K562 (cell line): ENCODE data around the gene SPTLC2.

Source experiments
- BHLHE40 ChIP-seq: IDR thresholded peaks from 2 replicates; pipeline ENCODE4 v1.6.1; 2011; ENCODE audit warnings: low read length, improper control_type of control experiment
- HMGN3 ChIP-seq: IDR thresholded peaks from 2 replicates; pipeline ENCODE4 v1.6.1; 2011; ENCODE audit warnings: borderline replicate concordance, low read depth, mild to moderate bottlenecking, mixed read lengths, low read length; ENCODE audit not compliant: insufficient read length; ENCODE audit errors: extremely low read depth
- JUNB ChIP-seq: fragments of 450-650 bp; formaldehyde crosslinking; conservative IDR thresholded peaks from 2 replicates; pipeline ENCODE4 v1.4.0; 2020; ENCODE audit warnings: mild to moderate bottlenecking
- MTF1 ChIP-seq: fragments of 250-450 bp; sonication (Bioruptor Pico); IDR thresholded peaks from 2 replicates; pipeline ENCODE4 v1.9.0; 2021; ENCODE audit warnings: moderate library complexity, mild to moderate bottlenecking, inconsistent platforms, borderline replicate concordance
- MYC ChIP-seq, 2 experiments: fragments of 250-450 bp in 1 of 2; sonication (Bioruptor Pico) in 1 of 2; IDR thresholded peaks; 2 replicates each; pipeline versions ENCODE4 v1.5.1 to v1.6.1; 2012 to 2021; ENCODE audit warnings: low read depth in 2 of 2, borderline replicate concordance in 1 of 2, improper control_type of control experiment in 1 of 2, low read length in 1 of 2, mild to moderate bottlenecking in 1 of 2, moderate library complexity in 1 of 2
- PURB ChIP-seq: sonication (generic); formaldehyde crosslinking; IDR thresholded peaks from 2 replicates; pipeline ENCODE4 v1.9.0; 2021; ENCODE audit warnings: low read depth, mild to moderate bottlenecking, missing genetic modification reagents
- SMARCB1 ChIP-seq: IDR thresholded peaks from 2 replicates; pipeline ENCODE4 v1.6.1; 2011; ENCODE audit warnings: improper control_type of control experiment, low read depth; ENCODE audit not compliant: insufficient read length
- SMC3 ChIP-seq: conservative IDR thresholded peaks from 2 replicates; pipeline ENCODE4 v1.6.1; 2011; ENCODE audit warnings: low read depth, low read length, improper control_type of control experiment; ENCODE audit not compliant: insufficient read depth
- ZNF274 ChIP-seq: IDR thresholded peaks from 2 replicates; pipeline ENCODE4 v1.6.1; 2011; ENCODE audit warnings: low read depth, mild to moderate bottlenecking, low read length, moderate library complexity, borderline replicate concordance
- ZNF778 ChIP-seq: fragments of 450-650 bp; formaldehyde crosslinking; IDR thresholded peaks from 2 replicates; pipeline ENCODE4 v1.4.0; 2020; ENCODE audit warnings: mild to moderate bottlenecking, moderate library complexity
- TF ChIP-seq, protein P1 (sequence below): fragments of 450-650 bp; IDR thresholded peaks from 2 replicates; pipeline ENCODE4 v1.6.1; 2017; ENCODE audit warnings: mild to moderate bottlenecking, moderate library complexity

- no peak for TF ChIP-seq BHLHE40
- no peak for TF ChIP-seq SMC3
- no peak for TF ChIP-seq ZNF778
- TF ChIP-seq MTF1: no peak
- TF ChIP-seq, protein P1, sequence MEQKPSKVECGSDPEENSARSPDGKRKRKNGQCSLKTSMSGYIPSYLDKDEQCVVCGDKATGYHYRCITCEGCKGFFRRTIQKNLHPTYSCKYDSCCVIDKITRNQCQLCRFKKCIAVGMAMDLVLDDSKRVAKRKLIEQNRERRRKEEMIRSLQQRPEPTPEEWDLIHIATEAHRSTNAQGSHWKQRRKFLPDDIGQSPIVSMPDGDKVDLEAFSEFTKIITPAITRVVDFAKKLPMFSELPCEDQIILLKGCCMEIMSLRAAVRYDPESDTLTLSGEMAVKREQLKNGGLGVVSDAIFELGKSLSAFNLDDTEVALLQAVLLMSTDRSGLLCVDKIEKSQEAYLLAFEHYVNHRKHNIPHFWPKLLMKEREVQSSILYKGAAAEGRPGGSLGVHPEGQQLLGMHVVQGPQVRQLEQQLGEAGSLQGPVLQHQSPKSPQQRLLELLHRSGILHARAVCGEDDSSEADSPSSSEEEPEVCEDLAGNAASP: no peak
- TF ChIP-seq SMARCB1: no peak
- no peak for TF ChIP-seq ZNF274
- no peak for TF ChIP-seq MYC (IDR thresholded peaks at IDR 0.05; ENCODE audit: low read depth, low read length)
- no peak for TF ChIP-seq MYC (CRISPR knock-in tag; IDR thresholded peaks at IDR 0.05; ENCODE audit: borderline replicate concordance, low read depth)
- TF ChIP-seq JUNB (CRISPR knock-in tag): no peak
- no peak for TF ChIP-seq HMGN3
- TF ChIP-seq PURB: no peak
These were observed 114.2 kb downstream of the SPTLC2 start for GRCh38 chr14:77502109-77502782.
